ENCODE measurements around the gene IVD. TPM values are rescaled to one million over a fixed set of nuclear protein-coding genes. Genes with fewer than 3 reads are reported as not detected.

Gene IVD
- total and polyA plus RNA-seq, 8 donors, result 23.8 to 41.3 (median 30.1) TPM

DNA sequence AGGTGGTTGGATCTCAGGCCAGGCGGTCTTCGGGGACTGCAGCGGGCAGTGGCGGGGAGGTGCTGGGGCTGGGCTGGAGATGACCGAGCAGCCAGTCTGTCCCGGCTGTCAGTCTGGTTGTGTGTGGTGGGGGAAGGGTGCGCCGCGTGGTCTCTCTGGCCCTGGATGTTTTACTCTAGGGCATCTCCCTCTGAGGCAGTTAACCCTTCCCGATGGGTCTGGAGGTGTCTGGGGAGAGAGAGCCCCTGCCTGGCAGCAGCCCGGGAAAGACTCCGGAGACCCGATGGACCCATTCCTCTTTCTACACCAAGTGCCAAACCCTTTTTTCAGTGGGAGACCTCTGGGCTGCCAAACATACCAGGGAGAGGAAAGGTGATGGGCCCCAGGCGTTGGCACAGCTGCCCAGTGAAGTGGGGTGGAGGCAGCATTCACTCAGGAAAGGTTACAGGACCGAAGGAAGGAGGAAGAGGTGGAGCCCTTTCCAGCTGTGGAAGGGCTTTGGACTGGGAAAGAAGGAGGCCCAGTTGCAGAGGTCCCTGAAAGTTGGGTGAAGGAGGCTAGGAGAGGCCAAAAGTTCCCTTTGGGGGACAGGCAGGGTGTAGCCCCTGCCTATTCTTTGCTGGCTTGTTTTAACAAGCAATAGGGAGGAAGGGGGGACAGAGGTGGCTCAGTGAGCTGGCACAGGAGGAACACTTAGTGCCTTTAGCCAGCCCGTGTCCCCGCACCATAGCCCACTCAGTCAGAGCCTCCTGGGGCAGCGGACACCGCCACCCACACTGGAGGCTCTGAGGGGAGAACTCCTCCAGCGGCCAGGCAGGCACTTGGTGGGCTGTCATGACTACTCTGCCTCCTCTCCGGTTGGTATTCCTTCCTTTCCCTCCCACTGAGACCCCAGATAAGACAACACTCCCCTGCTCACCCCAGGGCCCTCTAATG, 32.4 kb downstream of the IVD start:
- Histone ChIP-seq H3K9me3 (no peaks in the 10 kb centered on the region), H3K27ac (peak overlapping the region in 2 of 4 donors; percentile 74 to 82), H3K27me3 (no peaks in the 10 kb centered on the region), H3K36me3 (no peaks in the 10 kb centered on the region), H3K4me3 (no peak overlapping the region), H3K4me1 (peaks cover 7 to 28% (median 9%) of the 10 kb centered on the region in 3 donors)
- TF ChIP-seq, protein P1, sequence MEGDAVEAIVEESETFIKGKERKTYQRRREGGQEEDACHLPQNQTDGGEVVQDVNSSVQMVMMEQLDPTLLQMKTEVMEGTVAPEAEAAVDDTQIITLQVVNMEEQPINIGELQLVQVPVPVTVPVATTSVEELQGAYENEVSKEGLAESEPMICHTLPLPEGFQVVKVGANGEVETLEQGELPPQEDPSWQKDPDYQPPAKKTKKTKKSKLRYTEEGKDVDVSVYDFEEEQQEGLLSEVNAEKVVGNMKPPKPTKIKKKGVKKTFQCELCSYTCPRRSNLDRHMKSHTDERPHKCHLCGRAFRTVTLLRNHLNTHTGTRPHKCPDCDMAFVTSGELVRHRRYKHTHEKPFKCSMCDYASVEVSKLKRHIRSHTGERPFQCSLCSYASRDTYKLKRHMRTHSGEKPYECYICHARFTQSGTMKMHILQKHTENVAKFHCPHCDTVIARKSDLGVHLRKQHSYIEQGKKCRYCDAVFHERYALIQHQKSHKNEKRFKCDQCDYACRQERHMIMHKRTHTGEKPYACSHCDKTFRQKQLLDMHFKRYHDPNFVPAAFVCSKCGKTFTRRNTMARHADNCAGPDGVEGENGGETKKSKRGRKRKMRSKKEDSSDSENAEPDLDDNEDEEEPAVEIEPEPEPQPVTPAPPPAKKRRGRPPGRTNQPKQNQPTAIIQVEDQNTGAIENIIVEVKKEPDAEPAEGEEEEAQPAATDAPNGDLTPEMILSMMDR (IDR thresholded peaks at IDR 0.05), result no peak
- ATAC-seq (no peak), DNase-seq (peak in 1 of 6 donors; percentile 53), FAIRE-seq (no peak)
- 77 to 79% methylated on average over 20 to 21 of the region's 21 CpGs for WGBS, 2 donors
- intact Hi-C loops (cut with DNase I), result no loop called here

DNA sequence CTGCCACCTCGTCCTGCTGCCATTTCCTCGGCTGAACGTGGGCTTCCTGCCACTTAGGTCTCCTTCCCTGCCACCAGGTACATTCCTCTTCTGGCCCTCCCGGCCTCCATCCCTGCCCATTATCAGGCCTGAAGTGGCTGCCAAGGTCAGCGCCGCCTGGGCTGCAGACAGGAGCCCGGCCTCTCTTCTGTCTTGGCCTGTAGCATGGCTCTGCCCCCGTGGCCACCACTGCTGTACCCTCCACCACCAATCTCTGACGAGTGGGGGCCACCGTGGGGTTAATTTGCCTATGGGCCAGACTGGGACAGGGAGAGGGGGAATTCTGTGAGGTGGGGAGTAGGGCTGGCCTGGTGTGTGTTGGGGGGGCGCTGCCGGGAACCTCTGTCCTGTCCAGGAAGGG, 33.1 kb downstream of the IVD start:
- H3K4me3 ChIP-seq, result no peak overlapping the region
- peak in 5 of 6 donors; percentile 57 to 84 (median 65) for DNase-seq
- peak in 3 of 4 donors; percentile 7 to 35 (median 33) for ATAC-seq
- H3K27me3 ChIP-seq, result no peaks in the 10 kb centered on the region
- TF ChIP-seq, protein P1 (IDR thresholded peaks at IDR 0.05), result no peak
- peak overlapping the region in 2 of 4 donors; percentile 74 to 82 for H3K27ac ChIP-seq
- H3K4me1 ChIP-seq, result peaks cover 7 to 35% (median 11%) of the 10 kb centered on the region in 3 donors
- 21 to 24% methylated on average over 12 of the region's 12 CpGs for WGBS, 2 donors
- intact Hi-C loops (cut with DNase I), result no loop called here
- no peak for FAIRE-seq
- H3K36me3 ChIP-seq, result no peaks in the 10 kb centered on the region
- H3K9me3 ChIP-seq, result no peaks in the 10 kb centered on the region

DNA sequence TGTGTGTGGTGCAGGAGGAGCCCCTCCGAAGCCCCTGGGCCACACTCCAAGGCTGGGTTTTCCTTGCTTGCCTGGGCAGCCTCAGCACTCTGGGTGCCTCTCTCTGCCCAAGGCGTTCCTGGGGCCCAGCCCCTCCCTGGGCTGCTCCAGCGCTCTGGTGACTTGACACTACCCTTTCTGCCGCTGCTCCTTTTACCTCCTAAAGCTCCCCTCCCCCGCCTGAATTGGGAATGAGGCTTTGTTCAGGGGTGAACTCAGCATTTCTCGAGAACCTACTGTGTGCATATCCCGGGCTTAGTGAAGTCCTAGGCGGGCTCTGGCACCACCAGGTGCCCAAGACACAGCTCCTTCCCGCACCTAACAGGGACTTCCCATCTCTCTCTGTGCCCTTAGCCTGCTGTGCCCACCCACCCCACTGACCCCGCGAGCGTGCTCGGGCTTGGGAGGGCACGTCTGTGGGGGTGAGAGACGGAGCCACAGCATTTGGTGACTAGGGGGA, 33.9 kb downstream of the IVD start:
- Histone ChIP-seq H3K36me3 (no peaks in the 10 kb centered on the region), H3K4me1 (peaks cover 7 to 37% (median 11%) of the 10 kb centered on the region in 3 donors), H3K4me3 (peak overlapping the region; percentile 10 to 92 (median 54)), H3K27me3 (no peaks in the 10 kb centered on the region), H3K9me3 (no peaks in the 10 kb centered on the region), H3K27ac (peak overlapping the region; percentile 51 to 82 (median 67))
- no peak for FAIRE-seq
- intact Hi-C loops (cut with DNase I), result no loop called here
- DNase-seq, result peak in 4 of 6 donors; percentile 43 to 68 (median 54)
- TF ChIP-seq, protein P1 (IDR thresholded peaks at IDR 0.05), result no peak
- WGBS, 2 donors, result 6 to 7% methylated on average over 15 of the region's 15 CpGs
- ATAC-seq, result peak; percentile 18 to 40 (median 24)

DNA sequence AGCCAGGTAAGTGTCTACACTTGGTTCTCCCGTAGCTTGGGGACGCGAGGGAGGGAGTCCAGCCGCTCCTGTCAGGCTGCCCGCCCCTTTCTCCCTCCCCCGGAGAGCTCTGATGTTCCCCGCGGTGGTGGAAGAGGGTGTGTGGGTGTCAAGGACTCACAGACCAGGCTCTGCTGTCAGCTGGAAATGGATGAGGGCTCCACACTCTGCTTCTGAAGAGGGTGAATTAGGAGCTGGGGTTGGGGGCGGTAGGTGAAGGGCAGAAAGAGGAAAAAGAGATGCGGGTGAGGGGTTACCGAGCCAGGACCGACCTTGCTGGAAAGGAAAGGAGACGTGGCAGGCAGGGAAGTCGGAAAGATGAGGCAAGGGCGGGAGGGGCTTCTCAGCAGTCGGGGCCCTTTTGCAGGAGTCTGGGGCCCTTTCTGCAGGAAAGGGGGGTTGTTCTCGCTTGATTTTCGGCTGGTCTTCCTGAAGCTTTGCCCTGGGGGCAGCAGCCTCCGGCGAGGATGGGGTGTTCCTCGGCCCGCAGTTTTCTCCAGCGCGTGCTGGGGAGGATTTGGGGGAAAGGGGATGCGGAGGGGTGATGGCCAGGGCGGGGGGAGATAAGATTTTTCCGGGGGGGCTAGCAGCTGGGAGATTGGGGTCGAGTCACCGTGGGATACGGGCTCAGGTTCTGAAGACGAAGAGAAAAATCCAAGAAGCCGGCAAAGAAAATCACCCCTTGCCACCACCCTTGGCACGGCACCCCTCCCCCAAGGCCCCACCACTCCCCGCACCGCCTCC, 34.6 kb downstream of the IVD start:
- Histone ChIP-seq H3K27ac (peak overlapping the region; percentile 51 to 82 (median 67)), H3K4me3 (peak overlapping the region; percentile 10 to 92 (median 54)), H3K27me3 (no peaks in the 10 kb centered on the region), H3K9me3 (no peaks in the 10 kb centered on the region), H3K36me3 (no peaks in the 10 kb centered on the region), H3K4me1 (peaks cover 7 to 39% (median 11%) of the 10 kb centered on the region in 3 donors)
- intact Hi-C loops (cut with DNase I), result no loop called here
- ATAC-seq, result peak; percentile 35 to 61 (median 50)
- no peak for FAIRE-seq
- TF ChIP-seq, protein P1 (IDR thresholded peaks at IDR 0.05), result no peak
- WGBS, 2 donors, result 0% methylated on average over 33 to 35 of the region's 35 CpGs
- peak in 5 of 6 donors; percentile 58 to 84 (median 67) for DNase-seq

All from pancreas (tissue), 10 donors.